ENCODE measurements around the gene CHRD.

Gene CHRD

DNA sequence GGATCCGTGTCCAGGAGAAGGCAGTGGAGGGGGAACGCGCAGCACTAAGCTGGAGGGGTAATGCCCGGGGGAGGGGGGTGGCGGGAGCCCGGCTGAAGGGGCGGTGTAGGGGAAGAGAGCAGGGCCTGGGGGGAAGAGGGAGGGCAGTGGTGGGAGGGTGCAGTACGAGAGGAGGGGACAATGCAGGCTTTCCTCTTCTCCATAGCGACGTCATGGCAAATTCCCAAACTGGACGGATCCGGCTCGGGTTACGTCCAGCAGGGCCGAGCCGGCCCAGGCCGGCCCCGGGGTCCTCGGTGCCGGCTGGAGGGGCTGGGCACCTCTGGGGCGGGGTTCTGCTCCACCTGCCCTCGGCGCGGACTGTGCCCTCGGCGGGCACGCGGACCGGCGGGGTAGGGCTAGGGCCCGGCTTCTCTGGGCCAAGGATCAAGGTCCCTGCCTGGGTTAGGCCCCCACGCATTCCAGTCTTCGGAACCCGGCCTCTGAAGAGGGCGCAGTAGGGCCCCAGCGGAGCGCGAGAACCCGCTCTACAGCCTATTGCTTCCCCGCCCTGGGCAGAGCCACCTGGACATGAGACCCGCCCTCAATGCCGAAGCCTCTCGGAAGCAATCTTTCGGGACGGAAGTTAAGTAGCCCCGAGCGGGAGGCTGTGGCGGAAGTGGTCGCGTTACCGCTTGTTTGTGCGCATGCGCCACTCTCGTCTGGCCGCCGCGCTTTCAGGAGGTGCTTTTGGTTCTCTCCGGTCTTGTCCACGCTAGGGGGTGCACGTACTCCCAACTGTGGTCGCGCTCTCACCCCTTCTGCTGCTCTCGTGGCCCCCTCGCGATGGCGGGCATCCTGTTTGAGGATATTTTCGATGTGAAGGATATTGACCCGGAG, 16.9 kb upstream of the CHRD start:
- Mint-ChIP-seq H3K9me3 (no peaks in the 10 kb centered on the region), H3K4me3 (peak overlapping the region; percentile 99), H3K4me1 (ENCODE audit: low read depth) (peaks cover 42% of the 10 kb centered on the region), H3K27ac (peak overlapping the region; percentile 97), H3K27me3 (no peaks in the 10 kb centered on the region), H3K36me3 (ENCODE audit: low read depth) (peaks cover 39% of the 10 kb centered on the region)

DNA sequence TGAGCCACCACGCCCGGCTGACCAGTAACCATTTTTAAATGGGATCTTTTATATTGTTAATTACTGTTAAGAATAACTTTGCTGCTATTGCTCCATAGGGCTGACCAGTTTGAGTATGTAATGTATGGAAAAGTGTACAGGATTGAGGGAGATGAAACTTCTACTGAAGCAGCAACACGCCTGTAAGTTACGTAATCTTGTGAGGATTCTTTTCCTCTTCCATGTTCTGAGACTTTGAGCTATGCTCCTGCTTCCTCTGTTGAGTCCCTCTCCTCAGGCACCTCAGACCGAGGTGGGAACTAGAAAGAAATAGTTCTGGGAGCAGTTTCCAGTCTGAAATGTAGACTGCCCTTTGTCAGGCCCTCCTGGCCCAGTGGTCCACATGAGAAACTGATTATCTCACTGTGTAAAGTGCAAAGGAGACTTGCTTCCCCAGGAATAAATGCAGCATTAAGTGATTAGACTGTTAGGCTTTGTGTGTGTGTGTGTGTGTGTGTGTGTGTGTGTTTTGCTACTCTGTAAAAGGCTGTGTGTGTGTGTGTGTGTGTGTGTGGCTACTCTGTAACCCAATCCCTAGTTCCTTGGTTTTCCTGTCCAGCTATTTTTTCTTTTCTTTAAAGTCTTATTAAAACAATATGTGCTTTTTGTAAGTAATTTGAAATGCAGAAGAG, 13.1 kb upstream of the CHRD start:
- Mint-ChIP-seq H3K4me1 (ENCODE audit: low read depth) (peaks cover 30% of the 10 kb centered on the region), H3K9me3 (no peaks in the 10 kb centered on the region), H3K4me3 (no peak overlapping the region), H3K27ac (no peak overlapping the region), H3K36me3 (ENCODE audit: low read depth) (peaks cover 60% of the 10 kb centered on the region), H3K27me3 (no peaks in the 10 kb centered on the region)

DNA sequence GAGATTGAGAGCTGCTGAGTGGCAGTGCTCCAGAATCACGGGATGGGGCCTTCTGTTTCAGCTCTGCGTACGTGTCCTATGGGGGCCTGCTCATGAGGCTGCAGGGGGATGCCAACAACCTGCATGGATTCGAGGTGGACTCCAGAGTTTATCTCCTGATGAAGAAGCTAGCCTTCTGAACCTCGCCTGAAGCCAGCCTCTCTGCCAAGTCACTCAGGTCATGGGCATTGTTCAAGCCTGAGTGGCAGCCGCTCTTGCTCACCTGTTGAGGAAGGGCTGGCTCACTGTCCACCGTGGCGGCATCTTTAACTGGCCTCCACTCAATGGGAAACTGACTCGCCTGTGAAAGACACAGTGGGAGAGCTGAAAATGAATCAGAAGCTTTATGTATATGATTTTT, 11.7 kb upstream of the CHRD start:
- no peak overlapping the region for H3K4me3 Mint-ChIP-seq

DNA sequence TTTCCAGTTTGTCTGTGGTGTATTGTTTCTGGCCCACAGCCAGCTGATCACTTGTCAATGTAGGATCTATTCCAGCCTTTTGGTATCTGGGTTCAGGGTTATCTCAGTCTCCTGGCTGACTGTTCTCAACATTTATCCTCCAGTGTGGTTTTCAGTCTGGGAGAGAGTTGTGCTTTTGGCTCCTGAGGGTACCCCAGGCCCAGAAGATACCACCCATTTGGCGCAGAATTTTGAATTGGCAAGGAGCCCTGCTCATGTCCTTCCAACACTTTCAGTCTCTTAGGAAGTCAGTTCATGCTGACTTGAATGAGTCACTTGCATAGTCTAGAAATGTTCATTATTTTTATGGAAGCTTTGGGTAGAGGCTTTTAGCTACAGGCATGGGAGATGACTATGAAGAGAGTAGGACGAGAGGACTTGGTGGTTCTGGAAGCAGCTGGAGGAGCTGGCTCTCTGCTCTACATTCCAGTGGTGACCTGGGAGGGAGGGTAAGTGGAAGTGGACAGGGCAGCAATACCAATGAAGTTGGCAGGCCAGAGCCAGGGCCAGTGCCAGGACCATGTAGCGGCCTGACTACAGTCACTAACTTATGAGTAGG, 11.2 kb upstream of the CHRD start:
- H3K4me3 Mint-ChIP-seq: no peak overlapping the region
- H3K4me1 Mint-ChIP-seq (ENCODE audit: low read depth): peaks cover 24% of the 10 kb centered on the region
- no peak overlapping the region for H3K27ac Mint-ChIP-seq
- H3K27me3 Mint-ChIP-seq: no peaks in the 10 kb centered on the region
- peaks cover 54% of the 10 kb centered on the region for H3K36me3 Mint-ChIP-seq (ENCODE audit: low read depth)
- H3K9me3 Mint-ChIP-seq: no peaks in the 10 kb centered on the region

More for the DNA sequence above, 11.7 kb upstream of the CHRD start:
- H3K36me3 Mint-ChIP-seq (ENCODE audit: low read depth): peaks cover 60% of the 10 kb centered on the region
- H3K27ac Mint-ChIP-seq: peak overlapping the region; percentile 0
- H3K4me1 Mint-ChIP-seq (ENCODE audit: low read depth): peaks cover 30% of the 10 kb centered on the region
- no peaks in the 10 kb centered on the region for H3K27me3 Mint-ChIP-seq
- H3K9me3 Mint-ChIP-seq: no peaks in the 10 kb centered on the region

DNA sequence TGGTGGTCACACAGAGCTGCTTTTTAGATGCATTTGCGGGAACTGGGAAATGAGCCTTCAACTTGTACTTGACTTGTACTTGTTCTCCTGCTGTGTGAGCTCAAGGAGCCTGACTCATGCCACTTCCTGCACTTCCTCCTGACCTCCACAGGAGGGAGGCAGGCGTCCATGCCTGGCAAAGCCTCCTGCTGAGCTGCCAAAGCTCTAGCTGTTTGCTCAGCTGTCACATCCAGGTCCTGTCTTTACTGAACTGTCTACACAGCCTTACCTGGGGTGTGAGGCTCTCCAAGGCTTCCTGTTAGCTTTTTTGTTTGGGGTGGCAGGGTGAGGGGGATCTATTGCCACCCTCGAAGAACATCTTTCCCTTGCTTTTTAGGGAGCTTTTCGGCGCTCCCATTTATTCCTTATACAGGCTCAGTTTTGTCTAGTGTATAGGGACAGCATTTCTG, 8.3 kb upstream of the CHRD start:
- Mint-ChIP-seq H3K27ac (no peak overlapping the region), H3K9me3 (no peaks in the 10 kb centered on the region), H3K27me3 (no peaks in the 10 kb centered on the region), H3K36me3 (ENCODE audit: low read depth) (peaks cover 33% of the 10 kb centered on the region), H3K4me3 (no peak overlapping the region), H3K4me1 (ENCODE audit: low read depth) (peaks cover 2% of the 10 kb centered on the region)

GRCh38 chr3:184372296-184372821, 7.5 kb upstream of the CHRD start:
- Mint-ChIP-seq H3K36me3 (ENCODE audit: low read depth) (peaks cover 25% of the 10 kb centered on the region), H3K9me3 (no peaks in the 10 kb centered on the region), H3K27ac (no peak overlapping the region), H3K4me1 (ENCODE audit: low read depth) (no peaks in the 10 kb centered on the region), H3K27me3 (peaks cover under 1% of the 10 kb centered on the region), H3K4me3 (no peak overlapping the region)

GRCh38 chr3:184372911-184373310, 6.9 kb upstream of the CHRD start:
- Mint-ChIP-seq H3K4me1 (ENCODE audit: low read depth) (no peaks in the 10 kb centered on the region), H3K27ac (no peak overlapping the region), H3K36me3 (ENCODE audit: low read depth) (peaks cover 21% of the 10 kb centered on the region), H3K9me3 (no peaks in the 10 kb centered on the region), H3K27me3 (peaks cover 5% of the 10 kb centered on the region), H3K4me3 (no peak overlapping the region)

GRCh38 chr3:184373422-184373821, 6.4 kb upstream of the CHRD start:
- Mint-ChIP-seq H3K4me3 (no peak overlapping the region), H3K27ac (no peak overlapping the region), H3K36me3 (ENCODE audit: low read depth) (peaks cover 16% of the 10 kb centered on the region), H3K9me3 (no peaks in the 10 kb centered on the region), H3K27me3 (peaks cover 11% of the 10 kb centered on the region), H3K4me1 (ENCODE audit: low read depth) (no peaks in the 10 kb centered on the region)

- Mint-ChIP-seq H3K27ac (no peak overlapping the region), H3K4me3 (no peak overlapping the region), H3K36me3 (ENCODE audit: low read depth) (no peaks in the 10 kb centered on the region), H3K9me3 (no peaks in the 10 kb centered on the region), H3K27me3 (peaks cover 23% of the 10 kb centered on the region), H3K4me1 (ENCODE audit: low read depth) (peaks cover 7% of the 10 kb centered on the region)
Measured at GRCh38 chr3:184375747-184376461, 4.0 kb upstream of the CHRD start.

- Mint-ChIP-seq H3K36me3 (ENCODE audit: low read depth) (no peaks in the 10 kb centered on the region), H3K27me3 (peaks cover 38% of the 10 kb centered on the region), H3K27ac (no peak overlapping the region), H3K4me1 (ENCODE audit: low read depth) (peaks cover 8% of the 10 kb centered on the region), H3K9me3 (no peaks in the 10 kb centered on the region), H3K4me3 (no peak overlapping the region)
Measured at GRCh38 chr3:184377374-184377773, 2.5 kb upstream of the CHRD start.

DNA sequence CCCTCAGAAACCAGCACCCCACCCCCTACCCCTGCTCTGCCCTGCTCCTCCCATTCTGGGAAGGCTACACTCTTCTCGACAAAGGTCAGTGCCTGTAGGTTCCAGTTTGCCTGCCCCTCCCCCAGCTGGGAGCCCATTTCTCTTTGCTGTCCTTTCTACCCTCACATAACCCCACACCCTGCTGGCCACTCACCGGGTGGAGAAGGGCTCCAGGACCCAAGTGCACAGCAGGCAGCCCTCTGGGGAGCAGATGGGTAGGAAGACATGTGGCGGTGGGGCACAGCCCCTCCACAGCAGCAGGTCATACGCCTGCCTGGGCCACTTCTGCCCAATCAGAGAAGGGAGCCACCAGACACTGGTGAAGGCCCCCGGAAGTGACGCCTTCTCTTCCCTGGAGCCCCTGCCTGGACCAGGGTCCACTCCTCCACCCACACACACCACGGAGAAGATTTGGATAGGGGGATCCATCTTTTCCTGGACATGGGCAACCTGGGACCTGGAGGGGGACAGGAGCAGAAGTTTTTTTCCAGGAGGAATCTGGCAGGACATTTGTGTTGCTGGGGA, 1.9 kb upstream of the CHRD start, which contains the start of gene THPO:
THPO (minus strand) TSS at position 326 of the 564 bp plus-strand sequence. CDS start 1,948 bp downstream, outside the sequence.
- peak within 1 kb of the TSS; percentile 6 for H3K27ac Mint-ChIP-seq
- H3K4me3 Mint-ChIP-seq: peak within 1 kb of the TSS; percentile 61

DNA sequence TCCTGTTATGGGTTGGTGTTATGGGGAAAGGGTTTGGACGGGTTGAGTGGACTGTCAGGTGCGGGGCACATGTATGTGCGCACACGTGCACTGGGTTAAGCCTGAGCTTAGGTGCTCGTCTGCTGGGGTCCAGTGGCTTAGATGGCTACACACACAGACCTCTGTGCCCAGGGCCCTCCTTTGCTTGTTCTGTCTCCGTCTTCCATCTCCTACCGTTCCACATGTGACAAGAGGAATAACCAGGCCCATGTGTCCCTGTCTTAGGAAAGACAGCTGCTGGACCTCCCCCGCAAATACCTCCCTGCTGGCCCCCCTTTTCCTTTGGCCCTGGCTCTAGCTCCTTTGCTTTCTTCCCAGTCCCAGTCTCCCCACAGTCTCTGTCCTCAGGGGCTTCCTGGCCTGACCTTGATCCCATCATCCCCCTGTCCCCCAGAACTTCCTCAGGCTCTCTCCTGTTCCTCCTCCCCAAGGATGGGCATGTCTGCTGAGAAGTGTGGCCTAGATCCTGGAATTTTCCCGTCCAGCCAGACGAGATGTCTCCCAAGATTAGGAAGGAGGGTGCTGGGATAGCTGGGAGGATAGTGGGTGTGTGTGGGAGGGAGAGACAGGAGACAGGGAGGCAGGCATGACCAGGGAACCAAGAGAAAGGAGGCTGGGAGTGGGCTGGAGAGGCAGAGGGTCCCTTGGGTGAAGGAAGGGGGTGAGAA, 1.1 kb upstream of the CHRD start:
- H3K27me3 Mint-ChIP-seq: peaks cover 48% of the 10 kb centered on the region
- H3K36me3 Mint-ChIP-seq (ENCODE audit: low read depth): no peaks in the 10 kb centered on the region
- peak overlapping the region; percentile 61 for H3K4me3 Mint-ChIP-seq
- H3K9me3 Mint-ChIP-seq: no peaks in the 10 kb centered on the region
- H3K27ac Mint-ChIP-seq: peak overlapping the region; percentile 6
- peaks cover 8% of the 10 kb centered on the region for H3K4me1 Mint-ChIP-seq (ENCODE audit: low read depth)

More for the DNA sequence above, 1.9 kb upstream of the CHRD start, which contains the start of gene THPO:
- H3K4me1 Mint-ChIP-seq (ENCODE audit: low read depth): peaks cover 8% of the 10 kb centered on the region
- no peaks in the 10 kb centered on the region for H3K36me3 Mint-ChIP-seq (ENCODE audit: low read depth)
- H3K27me3 Mint-ChIP-seq: peaks cover 44% of the 10 kb centered on the region
- no peaks in the 10 kb centered on the region for H3K9me3 Mint-ChIP-seq

DNA sequence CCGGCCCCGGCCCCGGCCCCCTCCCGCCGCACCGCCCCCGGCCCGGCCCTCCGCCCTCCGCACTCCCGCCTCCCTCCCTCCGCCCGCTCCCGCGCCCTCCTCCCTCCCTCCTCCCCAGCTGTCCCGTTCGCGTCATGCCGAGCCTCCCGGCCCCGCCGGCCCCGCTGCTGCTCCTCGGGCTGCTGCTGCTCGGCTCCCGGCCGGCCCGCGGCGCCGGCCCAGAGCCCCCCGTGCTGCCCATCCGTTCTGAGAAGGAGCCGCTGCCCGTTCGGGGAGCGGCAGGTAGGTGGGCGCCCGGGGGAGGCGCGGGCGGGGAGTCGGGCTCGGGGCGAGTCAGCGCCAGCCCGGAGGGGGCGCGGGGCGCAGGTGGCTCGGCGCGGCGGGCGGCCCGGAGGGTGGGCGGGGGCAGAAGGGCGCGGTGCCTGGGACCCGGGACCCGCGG, 352 bp downstream of the CHRD start:
- no peaks in the 10 kb centered on the region for H3K9me3 Mint-ChIP-seq
- peaks cover 8% of the 10 kb centered on the region for H3K4me1 Mint-ChIP-seq (ENCODE audit: low read depth)
- H3K27me3 Mint-ChIP-seq: peaks cover 54% of the 10 kb centered on the region
- H3K27ac Mint-ChIP-seq: no peak overlapping the region
- H3K4me3 Mint-ChIP-seq: no peak overlapping the region
- H3K36me3 Mint-ChIP-seq (ENCODE audit: low read depth): no peaks in the 10 kb centered on the region

Data from stimulated activated naive CD8-positive, alpha-beta T cell treated with anti-CD3 and anti-CD28 coated beads, Interleukin-15, Interleukin-2, amounts not matched to agents 100 ng/mL and 50 ng/mL, for 24 hours (primary cell).